ENCODE measurements around the gene CEMIP2.

GRCh38 chr9:71725590-71726338 is 42.5 kb downstream of the CEMIP2 start:
- TF ChIP-seq POLR2AphosphoS5 (IDR thresholded peaks at IDR 0.05; ENCODE audit: low read depth, low read length), result no peak
- no peak for TF ChIP-seq POLR2A (IDR thresholded peaks at IDR 0.05; ENCODE audit: low read depth, low read length)
